OCI-LY7 (cell line): ENCODE measurements around the gene PPP1R14C. TPM values are rescaled to one million over a fixed set of nuclear protein-coding genes. Genes with fewer than 3 reads are reported as not detected.

Source experiments
- BruUV-seq: library from RNA; stranded (reverse); fragments of 400-500 nt; replicated peaks from 2 replicates; lab custom pipeline; 2021; lab: Mats Ljungman, UMichigan
- CTCF ChIA-PET: fragments of 300-600 bp; sonication (Branson Sonifier 250); formaldehyde crosslinking; loops from one replicate; lab custom pipeline; 2022; ENCODE audit warnings: antibody characterized with exemption; ENCODE audit not compliant: unreplicated experiment; lab: Charles Lee
- POLR2A ChIA-PET: fragments of 300-600 bp; sonication (Branson Sonifier 250); formaldehyde crosslinking; loops from one replicate; lab custom pipeline; 2022; ENCODE audit warnings: antibody characterized with exemption; lab: Charles Lee
- DNase-seq: peaks from one replicate; pipeline ENCODE4 v3.0.0-alpha.2; 2015; ENCODE audit warnings: low spot score
- H2AFZ ChIP-seq: fragments of 200-600 bp; sonication (generic), shearing (Covaris generic); 2 replicates; pipeline ENCODE4 v1.6.1; 2014; ENCODE audit warnings: mild to moderate bottlenecking, antibody characterized with exemption, low read length, moderate library complexity
- H3K27ac ChIP-seq: fragments of 200-600 bp; sonication (generic); 2 replicates; pipeline ENCODE4 v1.5.1; 2014; ENCODE audit warnings: mixed run types, low read depth, mild to moderate bottlenecking, moderate library complexity, low read length, inconsistent platforms; ENCODE audit not compliant: poor library complexity, severe bottlenecking
- H3K36me3 ChIP-seq: fragments of 200-600 bp; sonication (generic); 2 replicates; pipeline ENCODE4 v1.6.1; 2014; ENCODE audit warnings: mild to moderate bottlenecking, antibody characterized with exemption, low read length, moderate library complexity, mixed read lengths; ENCODE audit not compliant: insufficient read depth
- H3K4me1 ChIP-seq: fragments of 200-600 bp; sonication (generic); 2 replicates; pipeline ENCODE4 v1.5.1; 2014; ENCODE audit warnings: mild to moderate bottlenecking, low read length; ENCODE audit not compliant: insufficient read depth, poor library complexity, severe bottlenecking
- H3K4me2 ChIP-seq: fragments of 200-600 bp; sonication (generic); 2 replicates; pipeline ENCODE4 v1.6.1; 2014; ENCODE audit warnings: mild to moderate bottlenecking, low read length
- H3K4me3 ChIP-seq: fragments of 200-600 bp; sonication (generic); 2 replicates; pipeline ENCODE4 v1.5.1; 2014; ENCODE audit warnings: mild to moderate bottlenecking, low read depth, low read length; ENCODE audit not compliant: poor library complexity, severe bottlenecking
- H3K79me2 ChIP-seq: fragments of 200-600 bp; sonication (generic); 2 replicates; pipeline ENCODE4 v1.6.1; 2016; ENCODE audit warnings: low read depth, mild to moderate bottlenecking, low read length, moderate library complexity, mixed read lengths; ENCODE audit not compliant: insufficient read depth
- H3K9me2 ChIP-seq: fragments of 200-600 bp; sonication (generic); 2 replicates; pipeline ENCODE4 v1.6.1; 2016; ENCODE audit warnings: mild to moderate bottlenecking, low read length, mixed read lengths; ENCODE audit not compliant: insufficient read depth
- H3K9me3 ChIP-seq: fragments of 200-600 bp; sonication (generic); 2 replicates; pipeline ENCODE4 v1.6.1; 2014; ENCODE audit warnings: mild to moderate bottlenecking, mixed run types, low read length, mixed read lengths
- H4K20me1 ChIP-seq: fragments of 200-600 bp; sonication (generic); 2 replicates; pipeline ENCODE4 v1.6.1; 2014; ENCODE audit warnings: mild to moderate bottlenecking, antibody characterized with exemption, low read length, moderate library complexity, mixed read lengths; ENCODE audit not compliant: insufficient read depth
- EZH2phosphoT487 ChIP-seq: fragments of 200-600 bp; sonication (generic); IDR thresholded peaks from 2 replicates; pipeline ENCODE4 v1.6.1; 2018; ENCODE audit warnings: low read depth, borderline replicate concordance, mild to moderate bottlenecking, mixed run types, antibody characterized with exemption, low read length, moderate library complexity, mixed read lengths
- intact Hi-C: fragments of 100-400 bp; cut with micrococcal nuclease; formaldehyde crosslinking; loops from one replicate; pipeline ENCODE4 v1.10.0; 2022; ENCODE audit not compliant: unreplicated experiment
- total RNA-seq, 2 experiments: library from RNA; depleted of rRNA in 1 of 2; stranded (reverse); fragments of >200 nt in 1 of 2; shearing (Covaris generic) in 1 of 2; gene quantifications; 2 replicates each; pipeline ENCODE4 v1.2.3, GENCODE V29; 2014 to 2022
- TF ChIP-seq, protein P1 (sequence below): fragments of 200-600 bp; sonication (generic); conservative IDR thresholded peaks from 2 replicates; pipeline ENCODE4 v1.5.1; 2014; ENCODE audit warnings: mild to moderate bottlenecking, antibody characterized with exemption, low read length, moderate library complexity, mixed read lengths

Gene PPP1R14C
- total RNA-seq, 2 experiments from 2014 or later: 1.8 TPM; not detected in 1

- H2AFZ ChIP-seq: no peak overlapping the region
Observed at GRCh38 chr6:150150821-150151646, 8.2 kb downstream of the PPP1R14C start.

DNA sequence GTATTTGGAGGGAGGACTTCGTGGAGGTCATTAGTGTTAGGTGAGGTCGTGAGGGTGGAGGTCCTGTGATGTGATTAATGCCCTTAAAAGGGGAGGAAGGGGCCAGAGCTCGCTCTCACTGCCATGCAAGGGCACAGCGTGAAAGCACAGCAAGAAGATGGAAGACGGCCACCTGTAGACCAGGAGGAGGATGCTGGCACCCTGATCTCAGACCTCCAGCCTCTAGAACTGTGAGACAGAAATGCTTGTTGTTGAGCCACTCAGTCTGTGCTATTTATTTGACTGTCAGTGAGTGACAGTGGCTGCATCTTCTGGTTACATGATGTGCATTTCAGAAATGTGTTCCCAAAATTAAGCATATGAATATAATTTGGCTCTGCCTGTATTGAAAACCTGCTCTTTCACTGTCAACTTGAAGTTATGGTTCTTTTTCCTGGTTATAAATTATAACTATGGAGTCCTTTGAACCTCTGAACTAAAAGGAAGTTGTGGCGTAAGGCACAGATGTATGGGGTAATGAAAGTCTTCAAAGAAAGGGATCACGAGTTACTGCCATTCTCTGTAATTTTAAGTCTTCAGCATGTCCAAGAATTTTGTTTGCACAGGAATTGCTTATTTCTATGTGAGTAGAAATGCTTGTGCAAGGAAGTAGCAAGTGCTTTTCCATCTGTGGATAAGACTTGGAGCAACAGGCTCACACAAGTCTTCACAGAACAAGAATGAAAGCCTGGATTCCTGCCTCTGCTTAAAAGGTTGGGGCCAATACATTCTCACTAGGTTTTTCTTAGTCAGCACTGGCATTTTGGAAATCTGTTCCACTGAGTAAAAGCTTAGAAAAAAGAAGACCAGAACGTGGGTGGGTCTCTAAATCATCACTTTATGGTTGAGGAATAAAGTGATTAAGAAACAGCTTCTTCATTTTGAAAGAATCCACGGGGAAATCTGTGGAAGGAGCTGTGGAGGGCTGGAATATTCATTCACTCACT lies 10.3 kb downstream of the PPP1R14C start:
- CTCF ChIA-PET: interaction anchor here (0.6 kb wide), 1 partner anchor 56 kb away, joined by 4 read pairs; no protein-coding TSS in a partner anchor
- no peaks in the 10 kb centered on the region for H4K20me1 ChIP-seq
- no TSS peak for BruUV-seq

More at GRCh38 chr6:150150821-150151646, 8.2 kb downstream of the PPP1R14C start:
- POLR2A ChIA-PET: interaction anchor here (0.6 kb wide), 1 partner anchor 70 kb away, joined by 3 read pairs; no protein-coding TSS in a partner anchor
- BruUV-seq: no TSS peak
- Histone ChIP-seq H3K9me3 (no peaks in the 10 kb centered on the region), H4K20me1 (no peaks in the 10 kb centered on the region), H3K27ac (no peak overlapping the region), H3K4me2 (no peak overlapping the region), H3K79me2 (no peaks in the 10 kb centered on the region), H3K36me3 (no peaks in the 10 kb centered on the region), H3K4me3 (no peak overlapping the region), H3K4me1 (peaks cover 11% of the 10 kb centered on the region), H3K9me2 (no peaks in the 10 kb centered on the region)
- no peak for DNase-seq
- TF ChIP-seq, protein P1, sequence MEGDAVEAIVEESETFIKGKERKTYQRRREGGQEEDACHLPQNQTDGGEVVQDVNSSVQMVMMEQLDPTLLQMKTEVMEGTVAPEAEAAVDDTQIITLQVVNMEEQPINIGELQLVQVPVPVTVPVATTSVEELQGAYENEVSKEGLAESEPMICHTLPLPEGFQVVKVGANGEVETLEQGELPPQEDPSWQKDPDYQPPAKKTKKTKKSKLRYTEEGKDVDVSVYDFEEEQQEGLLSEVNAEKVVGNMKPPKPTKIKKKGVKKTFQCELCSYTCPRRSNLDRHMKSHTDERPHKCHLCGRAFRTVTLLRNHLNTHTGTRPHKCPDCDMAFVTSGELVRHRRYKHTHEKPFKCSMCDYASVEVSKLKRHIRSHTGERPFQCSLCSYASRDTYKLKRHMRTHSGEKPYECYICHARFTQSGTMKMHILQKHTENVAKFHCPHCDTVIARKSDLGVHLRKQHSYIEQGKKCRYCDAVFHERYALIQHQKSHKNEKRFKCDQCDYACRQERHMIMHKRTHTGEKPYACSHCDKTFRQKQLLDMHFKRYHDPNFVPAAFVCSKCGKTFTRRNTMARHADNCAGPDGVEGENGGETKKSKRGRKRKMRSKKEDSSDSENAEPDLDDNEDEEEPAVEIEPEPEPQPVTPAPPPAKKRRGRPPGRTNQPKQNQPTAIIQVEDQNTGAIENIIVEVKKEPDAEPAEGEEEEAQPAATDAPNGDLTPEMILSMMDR: no peak
- TF ChIP-seq EZH2phosphoT487: no peak
- CTCF ChIA-PET: no interaction called here
- intact Hi-C loops: no loop called here

More for the DNA sequence above, 10.3 kb downstream of the PPP1R14C start:
- no peaks in the 10 kb centered on the region for H3K79me2 ChIP-seq
- no peaks in the 10 kb centered on the region for H3K36me3 ChIP-seq
- H3K27ac ChIP-seq: no peak overlapping the region
- TF ChIP-seq, protein P1: no peak
- TF ChIP-seq EZH2phosphoT487: no peak
- H3K9me2 ChIP-seq: no peaks in the 10 kb centered on the region
- intact Hi-C loops: no loop called here
- peaks cover 10% of the 10 kb centered on the region for H3K4me1 ChIP-seq
- POLR2A ChIA-PET: interaction anchor here (0.5 to 1.9 kb wide), 3 partner anchors 7 to 60 kb away, joined by 4 to 11 read pairs (median 5); no protein-coding TSS in a partner anchor
- no peak overlapping the region for H3K4me2 ChIP-seq
- no peak overlapping the region for H2AFZ ChIP-seq
- DNase-seq: no peak
- no peak overlapping the region for H3K4me3 ChIP-seq
- H3K9me3 ChIP-seq: no peaks in the 10 kb centered on the region
